PFSK-1 (cell line): ENCODE data around the gene CFAP20.

ENCODE experiments used
- FOXP2 ChIP-seq: optimal IDR thresholded peaks from 2 replicates; pipeline ENCODE3; 2011; ENCODE audit warnings: borderline replicate concordance, control low read depth, inconsistent platforms; ENCODE audit not compliant: insufficient read depth; ENCODE audit errors: extremely low read length, extremely low read depth
- POLR2AphosphoS5 ChIP-seq: IDR thresholded peaks from 2 replicates; pipeline ENCODE4 v1.6.1; 2012; ENCODE audit warnings: low read depth, mild to moderate bottlenecking, control low read depth, low read length, moderate library complexity
- REST ChIP-seq, 2 experiments: IDR thresholded peaks; 2 replicates each; pipeline versions ENCODE4 v1.6.1 to v1.8.0; 2011 to 2012; ENCODE audit warnings: low read depth in 2 of 2, low read length in 2 of 2, control low read depth in 1 of 2, inconsistent platforms in 1 of 2, mild to moderate bottlenecking in 1 of 2, moderate library complexity in 1 of 2; ENCODE audit not compliant: insufficient read depth in 1 of 2
- SIN3A ChIP-seq: IDR thresholded peaks from 2 replicates; pipeline ENCODE4 v1.6.1; 2012; ENCODE audit warnings: mild to moderate bottlenecking, low read length, moderate library complexity, borderline replicate concordance; ENCODE audit not compliant: insufficient read depth
- TAF1 ChIP-seq: IDR thresholded peaks from 2 replicates; pipeline ENCODE4 v1.6.1; 2012; ENCODE audit warnings: low read length, control low read depth, borderline replicate concordance; ENCODE audit not compliant: insufficient read depth

Gene CFAP20

GRCh38 chr16:58109330-58109729, 19.9 kb downstream of the CFAP20 start:
- TF ChIP-seq SIN3A (no peak), POLR2AphosphoS5 (no peak), FOXP2 (no peak), TAF1 (no peak), REST (IDR thresholded peaks at IDR 0.05; ENCODE audit: insufficient read depth in 1 of 2, low read depth in 2 of 2, low read length in 2 of 2) (no peak)

GRCh38 chr16:58107709-58108108, 21.5 kb downstream of the CFAP20 start:
- TF ChIP-seq FOXP2 (no peak), POLR2AphosphoS5 (no peak), REST (IDR thresholded peaks at IDR 0.05; ENCODE audit: insufficient read depth in 1 of 2, low read depth in 2 of 2, low read length in 2 of 2) (no peak), TAF1 (no peak), SIN3A (no peak)

- TF ChIP-seq POLR2AphosphoS5 (no peak), TAF1 (no peak), FOXP2 (no peak), SIN3A (no peak), REST (IDR thresholded peaks at IDR 0.05; ENCODE audit: insufficient read depth in 1 of 2, low read depth in 2 of 2, low read length in 2 of 2) (no peak)
Observed at GRCh38 chr16:58107228-58107627, 22.0 kb downstream of the CFAP20 start.

GRCh38 chr16:58105631-58106030, 23.6 kb downstream of the CFAP20 start:
- TF ChIP-seq TAF1 (no peak), POLR2AphosphoS5 (no peak), REST (IDR thresholded peaks at IDR 0.05; ENCODE audit: insufficient read depth in 1 of 2, low read depth in 2 of 2, low read length in 2 of 2) (no peak), FOXP2 (no peak), SIN3A (no peak)

GRCh38 chr16:58102665-58103392, 26.4 kb downstream of the CFAP20 start:
- TF ChIP-seq SIN3A (no peak), POLR2AphosphoS5 (no peak), REST (IDR thresholded peaks at IDR 0.05; ENCODE audit: insufficient read depth in 1 of 2, low read depth in 2 of 2, low read length in 2 of 2) (no peak), TAF1 (no peak), FOXP2 (no peak)
